ENCODE results near the gene ASCC3. TPM values are rescaled to one million over a fixed set of nuclear protein-coding genes. Genes with fewer than 3 reads are reported as not detected.
"Not testable (repeated sequence)": the region's sequence is repeated elsewhere in the genome, so short reads cannot be mapped to it uniquely, and the experiment has no call there.

The ASCC3 gene
- total RNA-seq, 1 experiment from 2014 or later, result 22.5 TPM

- DNase-seq (ENCODE audit: low spot score), result no peak
Measured at GRCh38 chr6:100662264-100662663, 218.9 kb downstream of the ASCC3 start.

GRCh38 chr6:100658486-100658885, 222.6 kb downstream of the ASCC3 start:
- no peak for DNase-seq (ENCODE audit: low spot score)

- peak; percentile 10 for DNase-seq (ENCODE audit: low spot score)
Measured at GRCh38 chr6:100657678-100658330, 223.3 kb downstream of the ASCC3 start.

GRCh38 chr6:100641147-100641546, 240.0 kb downstream of the ASCC3 start:
- DNase-seq (ENCODE audit: low spot score), result not testable (repeated sequence)

- peak; percentile 23 for DNase-seq (ENCODE audit: low spot score)
Measured at GRCh38 chr6:100633096-100633777, 247.9 kb downstream of the ASCC3 start.

DNA sequence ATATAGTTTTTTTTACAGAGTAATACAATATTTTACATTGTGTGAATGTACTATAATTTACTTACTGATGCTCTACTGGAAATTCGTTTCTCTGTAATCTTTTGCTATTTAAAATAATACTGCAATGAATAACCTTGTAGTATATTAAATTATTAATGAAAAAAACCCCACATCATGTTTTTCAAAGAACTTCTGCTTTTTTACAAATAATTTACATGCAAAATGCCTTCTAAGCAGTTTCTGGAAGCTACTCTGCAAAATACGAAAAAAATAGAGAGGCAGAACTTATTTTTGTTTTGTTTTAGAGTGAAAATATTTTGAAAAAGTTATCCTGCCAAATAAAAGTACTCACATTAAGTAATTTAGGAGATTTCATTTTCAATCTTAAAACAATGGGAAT, 250.6 kb downstream of the ASCC3 start:
- DNase-seq (ENCODE audit: low spot score), result no peak

- DNase-seq (ENCODE audit: low spot score), result no peak
Measured at GRCh38 chr6:100627911-100628758, 253.0 kb downstream of the ASCC3 start.

DNA sequence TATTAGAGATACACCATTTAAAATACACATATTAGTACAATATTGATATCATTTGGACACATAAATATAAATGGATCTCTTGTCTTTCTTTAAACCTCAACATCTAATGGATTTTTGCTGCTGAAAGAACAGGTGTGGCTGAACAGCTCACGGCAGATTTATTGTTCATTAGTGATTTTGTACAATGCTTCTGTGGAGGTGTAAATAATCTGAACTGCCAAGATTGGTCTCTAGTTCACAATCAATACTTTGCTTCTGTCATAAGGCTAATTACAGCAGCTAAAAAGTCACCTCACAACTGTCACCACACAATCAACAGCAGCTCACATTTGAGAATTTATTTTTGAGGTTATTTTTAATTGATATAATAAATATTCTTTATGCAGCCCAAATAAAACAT, 254.4 kb downstream of the ASCC3 start:
- DNase-seq (ENCODE audit: low spot score), result no peak

DNA sequence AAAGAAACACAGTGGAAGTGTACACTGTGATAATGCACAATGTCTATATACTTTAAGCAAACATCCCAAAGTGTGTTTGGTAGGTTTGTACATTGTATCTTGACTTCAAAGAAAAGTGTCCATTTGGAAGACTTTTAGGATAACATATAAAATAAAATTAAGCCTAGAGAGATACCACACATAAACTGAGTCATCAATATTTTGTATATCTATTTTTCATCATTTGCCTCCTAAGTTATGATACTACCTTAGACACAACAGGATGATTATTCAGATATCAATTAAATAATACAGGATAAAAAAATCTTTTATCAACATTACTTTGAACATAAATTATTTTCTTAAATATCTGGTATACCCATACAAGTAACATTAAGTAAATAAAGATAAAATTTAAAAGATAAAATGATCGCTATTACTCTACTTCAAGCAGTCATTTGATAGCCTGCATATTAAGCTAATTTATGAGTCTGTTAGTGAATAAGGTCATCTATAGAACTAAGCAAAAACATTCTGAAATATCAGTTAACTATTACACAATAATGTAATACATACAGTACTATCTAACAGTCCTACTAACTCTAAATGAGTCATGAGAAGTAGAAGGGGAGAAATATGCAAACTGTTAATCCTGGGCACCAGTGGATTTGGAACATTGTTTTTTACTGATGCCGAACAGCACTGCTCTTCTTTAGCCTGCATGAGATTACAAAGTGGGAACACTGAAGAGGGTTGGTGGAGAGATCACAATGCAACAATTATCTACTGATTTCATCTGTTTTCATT, 258.0 kb downstream of the ASCC3 start:
- no peak for DNase-seq (ENCODE audit: low spot score)

GRCh38 chr6:100620085-100620840, 260.9 kb downstream of the ASCC3 start:
- DNase-seq (ENCODE audit: low spot score), result peak; percentile 3

- DNase-seq (ENCODE audit: low spot score), result no peak
Measured at GRCh38 chr6:100618351-100618671, 262.8 kb downstream of the ASCC3 start.

- no peak for DNase-seq (ENCODE audit: low spot score)
Measured at GRCh38 chr6:100617633-100618350, 263.3 kb downstream of the ASCC3 start.

GRCh38 chr6:100614933-100615332, 266.2 kb downstream of the ASCC3 start:
- no peak for DNase-seq (ENCODE audit: low spot score)

DNA sequence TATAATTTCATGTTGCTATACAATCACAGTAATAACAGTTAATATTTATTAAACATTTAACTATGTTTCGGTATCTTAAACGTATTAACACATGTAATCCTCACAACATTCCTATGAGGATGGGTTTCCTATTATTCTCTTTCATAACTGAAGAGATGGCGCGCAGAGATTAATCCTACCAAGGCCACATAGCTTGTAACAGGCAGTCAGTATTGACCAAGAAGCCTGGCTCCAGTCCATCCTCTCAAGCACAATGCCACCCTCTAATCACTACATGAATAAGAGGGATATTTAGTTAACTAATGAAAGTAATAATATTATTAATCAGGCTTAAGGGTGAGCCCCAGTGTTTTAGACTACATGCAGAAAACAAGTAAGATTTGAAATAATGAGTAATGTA, 266.7 kb downstream of the ASCC3 start:
- no peak for DNase-seq (ENCODE audit: low spot score)

GRCh38 chr6:100613656-100614055, 267.5 kb downstream of the ASCC3 start:
- DNase-seq (ENCODE audit: low spot score), result no peak

DNA sequence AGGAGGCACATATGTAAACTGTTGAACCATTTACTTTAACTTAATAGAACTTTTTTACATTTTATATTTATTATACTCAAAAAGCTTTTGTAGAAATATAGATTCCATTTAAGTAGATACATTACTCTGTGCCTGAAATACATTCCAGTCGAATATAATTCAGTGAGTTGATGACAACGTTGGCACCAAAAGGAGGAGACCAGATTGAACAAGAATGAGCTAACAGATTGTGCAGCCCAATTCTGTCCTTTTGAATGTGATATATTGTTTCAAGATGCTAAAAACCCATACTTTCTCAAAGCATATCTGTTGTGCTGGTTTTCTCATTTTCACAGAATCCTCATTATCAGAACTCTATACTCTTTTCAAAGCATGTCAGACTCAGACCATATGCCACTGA, 269.0 kb downstream of the ASCC3 start:
- DNase-seq (ENCODE audit: low spot score), result no peak

- no peak for DNase-seq (ENCODE audit: low spot score)
Measured at GRCh38 chr6:100599088-100599770, 281.9 kb downstream of the ASCC3 start.

- DNase-seq (ENCODE audit: low spot score), result no peak
Measured at GRCh38 chr6:100595456-100595855, 285.7 kb downstream of the ASCC3 start.

DNA sequence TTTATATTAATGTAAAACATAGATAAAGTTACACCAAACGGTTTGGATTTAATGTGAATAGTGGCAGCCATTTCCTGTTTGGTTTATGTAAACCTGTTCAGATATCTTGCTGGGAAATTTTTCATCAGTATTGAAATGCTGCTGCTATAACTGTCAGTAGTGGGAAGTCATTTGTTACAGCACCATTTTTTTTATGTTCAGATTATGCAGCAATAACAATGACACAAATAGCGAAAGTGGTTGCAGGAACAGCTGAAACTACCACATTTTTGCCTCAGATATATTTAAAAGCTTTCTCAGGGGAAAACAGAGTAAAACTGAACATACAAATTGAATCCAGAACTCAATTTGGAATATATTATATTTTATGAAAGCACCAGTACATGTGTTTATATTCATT, 287.6 kb downstream of the ASCC3 start:
- DNase-seq (ENCODE audit: low spot score), result no peak

GRCh38 chr6:100592929-100593328, 288.2 kb downstream of the ASCC3 start:
- DNase-seq (ENCODE audit: low spot score), result no peak
